NCI-H1048 (cell line): Measurements from ENCODE around the gene DUS2.

Experiments used
- DNase-seq: peaks from one replicate; lab custom pipeline; 2025; lab: John Stamatoyannopoulos, UW

DUS2 gene

GRCh38 chr16:68077866-68078700, 55.0 kb downstream of the DUS2 start:
- DNase-seq = no peak

GRCh38 chr16:68078701-68079375, 55.8 kb downstream of the DUS2 start:
- no peak for DNase-seq

DNA sequence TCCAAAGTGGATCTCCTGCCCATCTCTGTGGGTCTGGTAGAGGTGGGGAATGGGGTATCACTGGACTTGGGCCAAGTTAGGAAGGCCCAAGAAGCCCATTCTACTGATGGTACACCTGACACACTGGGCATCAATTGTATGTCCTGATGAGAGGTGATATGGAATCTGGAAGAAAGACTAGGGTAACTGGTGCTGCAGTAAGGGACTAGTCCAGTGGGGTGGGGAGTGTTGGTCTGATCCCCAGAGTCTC, 56.2 kb downstream of the DUS2 start:
- no peak for DNase-seq

DNA sequence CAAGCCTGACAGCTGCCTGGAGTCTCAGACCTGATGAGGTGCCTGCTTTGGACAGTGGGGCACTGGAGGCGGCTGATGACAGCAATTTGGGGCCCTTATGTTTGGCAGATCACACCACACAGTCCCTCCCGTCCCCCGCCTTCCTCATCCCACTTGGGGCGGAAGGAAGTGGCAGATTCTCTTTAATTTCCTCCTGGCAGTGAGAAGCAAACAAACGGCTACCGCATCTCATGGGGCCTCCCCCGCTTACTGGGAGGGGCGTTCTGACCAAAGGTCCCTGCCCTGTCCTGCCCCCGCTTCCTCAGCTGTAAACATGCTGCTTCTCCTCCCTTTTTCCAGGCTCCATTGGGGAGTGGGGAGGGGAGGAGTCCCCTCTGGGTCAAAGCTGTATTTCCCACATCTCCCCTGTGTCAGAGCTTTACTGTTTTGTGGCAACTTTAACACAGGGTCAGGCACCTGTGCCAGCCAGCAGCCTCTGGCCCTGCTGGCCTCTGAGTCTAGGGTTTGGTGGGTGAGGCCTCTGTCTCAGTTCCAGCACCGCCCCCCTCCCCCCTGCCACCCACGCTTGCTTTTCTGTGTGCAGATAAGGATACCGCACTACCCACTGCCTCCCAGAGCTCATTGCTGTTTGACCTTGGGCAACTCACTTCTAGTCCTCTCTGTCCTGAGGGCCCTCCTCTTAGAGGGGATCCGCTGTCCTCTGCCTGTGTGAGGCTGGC, 56.7 kb downstream of the DUS2 start:
- DNase-seq = no peak

DNA sequence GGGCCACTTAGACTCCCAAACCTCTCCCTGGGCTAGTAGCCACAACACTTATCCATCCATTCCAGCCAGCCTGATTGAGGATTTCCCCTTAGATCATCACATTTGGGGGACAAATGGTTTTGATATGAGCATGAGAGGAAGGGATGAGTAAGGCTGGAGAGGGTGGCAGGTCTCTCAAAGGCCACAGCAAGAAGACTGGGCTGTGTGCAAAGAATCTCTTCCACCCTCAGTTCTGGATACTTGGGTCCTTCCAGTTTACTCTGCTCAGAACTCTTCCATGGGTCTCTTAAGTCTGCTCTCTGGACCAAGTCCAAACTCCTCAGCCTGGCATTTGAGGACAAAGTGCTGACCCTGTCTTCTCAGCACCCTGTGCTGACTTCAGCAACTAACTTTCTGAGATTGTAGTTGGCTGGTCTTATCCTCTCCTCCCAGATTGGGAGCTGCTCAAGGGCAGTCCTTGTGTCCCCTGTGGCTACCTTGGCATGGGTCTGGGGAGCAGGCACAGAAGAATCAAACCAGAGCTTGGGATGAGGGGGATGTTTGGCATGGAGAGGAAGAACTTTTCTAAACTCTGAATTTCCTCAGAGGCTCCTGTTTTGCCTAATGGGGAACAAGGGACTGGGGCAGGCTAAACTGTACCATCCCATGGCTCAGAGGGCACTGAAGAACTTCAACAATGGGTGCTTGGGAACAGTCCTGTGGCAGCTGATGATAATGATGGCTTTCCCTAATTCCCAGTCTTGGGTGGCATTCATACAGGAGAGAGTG, 59.0 kb downstream of the DUS2 start:
- no peak for DNase-seq

DNA sequence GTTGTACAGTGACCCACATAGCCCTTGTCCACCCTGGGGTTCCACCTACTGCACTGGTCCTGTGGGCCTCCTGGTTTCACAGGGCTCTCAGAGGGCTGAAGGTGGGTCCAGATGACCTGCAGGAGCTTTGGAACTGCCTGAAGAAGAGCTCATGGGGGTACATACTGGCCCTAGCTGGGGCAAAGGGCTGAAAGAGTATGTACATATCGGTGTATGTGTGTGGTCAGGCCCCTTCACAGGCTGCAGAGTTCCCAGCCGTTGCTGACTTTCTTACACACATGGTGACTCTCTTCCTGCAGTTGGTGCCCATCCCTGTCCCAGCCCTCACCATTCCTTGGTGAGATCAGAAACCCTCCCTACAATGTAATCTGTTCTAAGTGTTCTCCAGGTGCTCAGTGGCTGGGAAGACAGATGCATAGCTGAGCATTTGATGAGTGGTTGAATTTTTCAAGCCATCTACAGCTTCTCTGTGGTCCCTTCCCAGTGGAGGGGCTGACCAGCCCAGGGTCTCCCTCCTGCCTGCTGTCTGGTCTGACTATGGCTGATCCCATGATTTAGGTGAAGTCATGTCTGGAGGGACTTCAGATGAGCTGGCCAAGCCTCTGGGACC, 59.6 kb downstream of the DUS2 start:
- no peak for DNase-seq

GRCh38 chr16:68083239-68083781, 60.2 kb downstream of the DUS2 start:
- DNase-seq = no peak

DNA sequence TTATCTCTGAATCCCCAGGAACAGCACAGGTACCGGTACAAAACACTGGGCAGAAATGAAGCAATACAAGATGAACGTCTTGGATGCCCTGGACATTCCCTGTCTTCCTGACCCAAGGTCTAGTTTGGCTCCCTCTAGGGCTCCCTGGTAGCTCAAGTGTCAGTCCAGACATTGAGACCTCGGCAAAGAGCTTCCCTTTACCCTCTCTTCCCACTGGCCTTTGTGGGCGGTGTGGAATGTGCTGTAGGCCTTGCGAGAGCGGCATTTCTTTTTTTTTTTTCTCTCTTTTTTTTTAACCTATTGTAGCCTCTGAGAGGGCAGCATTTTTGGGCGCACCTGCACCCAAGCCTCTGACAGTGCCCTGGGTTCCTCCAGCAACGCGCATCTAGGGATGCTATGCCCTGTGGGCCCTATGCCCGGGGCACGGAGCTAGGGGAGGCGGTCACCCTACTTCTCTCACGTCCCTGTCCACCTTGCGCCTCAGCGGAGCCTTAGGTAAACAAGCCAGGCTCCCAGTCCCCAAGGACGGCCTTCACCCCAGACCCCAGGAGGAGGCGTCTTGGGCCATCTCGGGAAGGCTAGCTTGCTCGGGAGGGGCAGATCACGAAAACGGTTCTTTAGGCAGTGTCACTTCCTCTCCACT, 60.9 kb downstream of the DUS2 start:
- no peak for DNase-seq

- no peak for DNase-seq
Measured at GRCh38 chr16:68084504-68085258, 61.6 kb downstream of the DUS2 start.

GRCh38 chr16:68085259-68086071, 62.4 kb downstream of the DUS2 start, which contains the start of gene NFATC3:
TSS of gene NFATC3 (plus strand) at chr16:68085370. CDS start at chr16:68085682, 312 bp downstream.
- DNase-seq = peak; percentile 71

- DNase-seq = no peak
Measured at GRCh38 chr16:68086336-68086841, 63.3 kb downstream of the DUS2 start.

DNA sequence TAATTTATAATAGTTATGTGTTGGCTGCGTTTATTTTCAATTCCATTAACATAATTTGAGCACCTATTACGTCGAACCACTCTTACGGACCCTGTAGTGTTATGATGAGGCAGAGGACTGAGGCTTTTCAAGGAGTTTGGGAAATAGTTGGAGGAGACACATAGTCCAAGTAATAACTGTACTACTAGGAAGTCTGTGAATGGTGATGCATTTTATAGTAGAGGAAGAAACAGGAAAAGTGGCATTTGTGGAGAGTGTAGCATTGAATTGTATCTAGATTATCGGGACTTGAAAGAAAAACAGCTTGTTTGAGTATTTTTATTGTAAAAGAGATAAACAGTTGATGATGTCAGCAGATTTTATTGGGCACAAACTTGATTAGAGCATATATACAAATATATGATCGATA, 63.8 kb downstream of the DUS2 start:
- no peak for DNase-seq

GRCh38 chr16:68087688-68088087, 64.6 kb downstream of the DUS2 start:
- DNase-seq = no peak

DNA sequence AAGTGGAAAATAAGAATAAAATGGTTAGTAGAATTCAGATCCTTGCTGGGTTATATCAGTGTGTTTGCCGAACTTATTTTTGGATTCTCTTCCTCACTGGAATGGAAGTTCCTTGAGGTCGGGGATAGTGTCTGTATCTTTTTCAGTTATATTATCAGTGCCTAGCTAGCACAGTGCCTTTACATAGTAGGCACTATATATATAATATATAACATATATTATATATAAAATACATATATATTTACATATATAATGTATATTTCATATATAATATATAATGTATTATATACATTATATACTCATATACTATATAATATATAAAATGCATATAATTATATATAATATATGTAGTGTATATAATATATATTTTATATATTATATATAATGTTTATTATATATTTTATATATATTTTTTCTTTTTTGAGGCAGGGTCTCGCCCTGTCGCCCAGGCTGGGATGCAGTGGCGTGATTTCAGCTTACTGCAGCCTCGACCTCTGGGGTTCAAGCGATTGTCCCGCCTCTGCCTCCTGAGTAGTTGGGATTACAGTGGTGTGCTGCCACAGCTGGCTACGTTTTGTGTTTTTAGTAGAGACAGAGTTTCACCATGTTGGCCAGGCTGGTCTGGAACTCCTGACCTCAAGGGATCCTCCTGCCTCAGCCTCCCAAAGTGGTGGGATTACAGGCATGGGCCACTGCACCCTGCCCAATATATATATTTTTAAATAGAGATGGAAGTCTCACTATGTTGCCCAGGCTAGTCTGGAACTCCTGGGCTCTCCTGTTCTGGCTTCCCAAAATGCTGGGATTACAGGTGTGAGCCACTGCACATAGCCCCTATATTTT, 65.3 kb downstream of the DUS2 start:
- DNase-seq = no peak

DNA sequence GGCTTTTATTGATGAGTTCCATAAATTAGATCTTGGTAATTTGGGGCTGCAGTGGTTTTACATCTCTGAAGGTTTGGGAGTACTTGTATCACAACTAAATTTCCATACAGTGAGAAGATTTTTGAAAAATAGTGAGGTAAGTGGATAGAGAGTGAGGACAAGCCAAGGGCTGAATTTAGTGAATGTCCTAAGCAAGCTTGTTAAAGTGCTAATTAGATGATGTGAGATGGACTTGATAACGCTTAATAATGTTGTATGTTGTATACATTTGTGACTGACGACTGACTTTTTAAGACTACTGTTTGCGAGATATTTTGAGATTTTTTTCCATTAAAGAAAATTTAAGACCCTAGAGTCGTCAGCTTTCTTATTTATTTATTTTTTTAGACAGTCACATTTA, 66.0 kb downstream of the DUS2 start:
- DNase-seq = no peak

DNA sequence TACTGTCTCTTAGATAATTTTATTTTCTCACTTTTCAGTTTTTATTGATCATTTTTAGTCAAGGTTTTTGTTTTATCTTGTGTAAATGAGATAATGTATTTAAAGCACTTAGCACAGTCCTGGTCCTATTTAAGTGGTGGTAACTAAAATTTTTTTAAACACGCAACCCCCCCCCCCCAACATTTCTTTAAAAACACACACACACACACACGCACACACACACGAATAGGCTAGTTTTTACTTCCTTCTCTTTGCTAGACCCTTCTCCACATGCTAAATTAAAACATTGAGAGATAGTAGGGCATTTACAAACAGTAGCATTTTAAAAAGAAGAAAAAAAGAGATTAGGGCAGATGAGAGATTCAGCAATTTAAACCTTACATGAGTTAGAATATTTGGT, 67.0 kb downstream of the DUS2 start:
- DNase-seq = no peak

DNA sequence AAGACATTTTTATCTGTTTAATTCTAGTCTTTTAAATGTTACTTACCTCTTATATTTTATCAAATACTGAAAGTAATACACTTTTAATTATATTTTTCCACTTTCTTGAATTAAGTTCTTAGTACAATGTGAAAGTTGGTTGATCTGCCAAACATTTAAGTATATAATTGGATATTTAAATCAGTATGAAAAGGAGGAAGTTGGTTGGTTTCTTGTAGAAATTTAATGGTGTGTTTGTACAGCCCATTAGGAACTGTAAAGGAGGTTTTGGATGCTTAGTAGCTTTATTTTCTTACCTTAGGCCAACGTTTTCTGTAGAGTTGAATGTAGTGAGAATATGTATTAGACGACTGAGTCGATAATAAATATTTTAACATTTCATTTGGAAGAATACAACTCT, 67.4 kb downstream of the DUS2 start:
- no peak for DNase-seq
